ENCODE data around the gene SUSD3. TPM values are rescaled to one million over a fixed set of nuclear protein-coding genes. Genes with fewer than 3 reads are reported as not detected.

SUSD3 gene
- total RNA-seq (2021; fragmentation: NEBNext Ultra II Directional; extraction: Animal tissue kit (Norgen Biotek cat#: 25700)) (5.5 and 6.2 TPM in 2 replicates), polyA plus RNA-seq (2011; rRNA removed) (35.4 and 36.0 TPM in 2 replicates), polyA minus RNA-seq (2011; rRNA and poly(A)+ RNA removed) (5.2 and 7.2 TPM in 2 replicates)
- polyA plus RNA-seq (2011; cell fraction: cytosol; rRNA removed), result 22.6 TPM
- polyA plus RNA-seq (2011; cell fraction: nucleus; rRNA removed), result 16.8 TPM
- 6.3 to 11.3 TPM (median 8.3 TPM) in 4 replicates for polyA plus RNA-seq (2012, experiment 1 of 2)
- polyA plus RNA-seq (2012, experiment 2 of 2), result 10.7 TPM
- polyA plus RNA-seq (2013, experiment 1 of 2), result 8.2 TPM
- 9.4 TPM for polyA plus RNA-seq (2013, experiment 2 of 2)
- polyA minus RNA-seq (2011; cell fraction: cytosol; rRNA and poly(A)+ RNA removed), result 8.8 TPM
- 7.3 TPM for polyA minus RNA-seq (2011; cell fraction: nucleus; rRNA and poly(A)+ RNA removed)
- long read RNA-seq, experiment 1, partial matches to known transcripts, result 0 of 8 reads
- long read RNA-seq, experiment 1, other reads (novel, unspliced or antisense), result 3 of 8 reads
- long read RNA-seq, experiment 2, result 0 reads

GRCh38 chr9:93058355-93059010 lies at the start of gene SUSD3:
Gene SUSD3, plus strand, starts transcription at chr9:93058701. Its CDS starts 42 bp downstream, at chr9:93058743.
- Histone ChIP-seq H2BK20ac (ENCODE audit: low read length) (0 out of 2 replicates have a peak within 1 kb of the TSS, but pooled peaks have one; percentile 48), H3K14ac (ENCODE audit: insufficient read length) (no peak within 1 kb of the TSS), H2BK5ac (ENCODE audit: low read depth, low read length) (no peak within 1 kb of the TSS), H3K36me3 (ENCODE audit: control insufficient read depth in 2 of 4, insufficient read depth in 4 of 4, low read length in 3 of 4) (no peaks in the 10 kb centered on the region), H2BK120ac (replicated peaks; ENCODE audit: low read depth, low read length) (no peak within 1 kb of the TSS), H3K4me2 (ENCODE audit: insufficient read depth in 1 of 2, low read depth in 2 of 2, low read length in 2 of 2) (peak within 1 kb of the TSS; percentile 74 to 75), H3K4me3 (ENCODE audit: extremely low read depth in 1 of 4, insufficient read depth in 2 of 4, low read depth in 3 of 4, low read length in 4 of 4) (peak within 1 kb of the TSS; percentile 29 to 71 (median 32); a peak in 6 of 8 replicates), H3K9me3 (ENCODE audit: insufficient read depth in 2 of 2, low read depth in 1 of 2, low read length in 1 of 2) (no peaks in the 10 kb centered on the region), H3K27me3 (replicated peaks in 1 of 4; ENCODE audit: control insufficient read depth in 3 of 4, extremely low read depth in 1 of 4, insufficient read depth in 3 of 4, low read length in 3 of 4) (peaks cover 0 to 16% (median 7%) of the 10 kb centered on the region in 4 experiments; a peak in 5 of 7 replicates), H3K18ac (ENCODE audit: extremely low read depth, low read length) (no peak within 1 kb of the TSS), H4K91ac (replicated peaks; ENCODE audit: insufficient read length, low read length) (no peak within 1 kb of the TSS), H3K79me2 (ENCODE audit: control insufficient read depth in 1 of 2, insufficient read depth in 2 of 2, low read length in 2 of 2) (no peaks in the 10 kb centered on the region), H2BK12ac (ENCODE audit: low read depth, low read length) (peak within 1 kb of the TSS; percentile 80), H2BK15ac (ENCODE audit: low read length) (peak within 1 kb of the TSS; percentile 81; the same call in 1 of the 2 replicates), H4K8ac (ENCODE audit: extremely low read depth, insufficient read depth, low read length) (peak within 1 kb of the TSS; percentile 87), H3K79me1 (ENCODE audit: low read depth, low read length) (peaks cover 2% of the 10 kb centered on the region; the same call in 1 of the 2 replicates), H3K9ac (replicated peaks in 1 of 4; ENCODE audit: extremely low read depth in 1 of 4, low read depth in 3 of 4, low read length in 3 of 4) (no peak within 1 kb of the TSS; a peak in 1 of 7 replicates), H3K27ac (ENCODE audit: low read depth, low read length) (no peak within 1 kb of the TSS), H2AK5ac (ENCODE audit: low read depth, low read length) (peak within 1 kb of the TSS; percentile 53; the same call in 1 of the 2 replicates), H3K56ac (replicated peaks; ENCODE audit: insufficient read length, low read depth, low read length) (no peak within 1 kb of the TSS), H3K4ac (replicated peaks; ENCODE audit: insufficient read length, low read depth, low read length) (peak within 1 kb of the TSS; percentile 21), H2AFZ (ENCODE audit: low read length) (no peak within 1 kb of the TSS), H3K4me1 (replicated peaks in 1 of 4; ENCODE audit: control insufficient read depth in 3 of 4, insufficient read depth in 4 of 4, low read length in 3 of 4) (peaks cover 4 to 35% (median 24%) of the 10 kb centered on the region in 4 experiments), H4K20me1 (replicated peaks in 1 of 2; ENCODE audit: control insufficient read depth in 1 of 2, insufficient read depth in 2 of 2, low read length in 2 of 2) (no peaks in the 10 kb centered on the region), H4K5ac (ENCODE audit: insufficient read length, low read depth, low read length) (no peak within 1 kb of the TSS), H3K23ac (ENCODE audit: insufficient read length) (no peak within 1 kb of the TSS), H3K23me2 (ENCODE audit: low read depth, low read length) (peaks cover 3% of the 10 kb centered on the region; the same call in 1 of the 2 replicates)
- FAIRE-seq (no peak), DNase-seq (ENCODE audit: low read depth in 1 of 2, low spot score in 2 of 2) (peak; percentile 53 to 89)
- ChIA-PET CTCF (ENCODE audit: partially characterized antibody) (interaction anchor here (1.1 kb wide), 1 partner anchor 72 kb away, joined by 3 read pairs; no protein-coding TSS in a partner anchor), POLR2A (ENCODE audit: partially characterized antibody) (interaction anchor here (1.2 kb wide), 1 partner anchor 32 kb away, joined by 5 read pairs; no protein-coding TSS in a partner anchor)
- WGBS, 2 experiments (ENCODE audit: extremely low coverage in 1 of 2, insufficient coverage in 1 of 2, insufficient read length in 1 of 2, insufficient replicate concordance in 2 of 2, low coverage in 1 of 2, low lambda C conversion rate in 2 of 2, missing lambda C conversion rate in 1 of 2), result 5% methylated on average over 4 of the region's 55 CpGs; no CpG with 5 or more reads in 1 of the 2 experiments
- TF ChIP-seq SP4 (IDR thresholded peaks at IDR 0.05; ENCODE audit: low read length) (peak; percentile 82; the same call in 1 of the 2 replicates), KDM4A (IDR thresholded peaks at IDR 0.05; ENCODE audit: low read depth, low read length, severe bottlenecking) (no peak), BACH1 (IDR thresholded peaks at IDR 0.05; ENCODE audit: low read length) (no peak), CTCF (IDR thresholded peaks at IDR 0.05; ENCODE audit: control extremely low read depth in 1 of 3, insufficient read depth in 1 of 3, low read depth in 1 of 3, low read length in 3 of 3) (no peak), POLR2A (IDR thresholded peaks at IDR 0.05; ENCODE audit: control extremely low read depth in 1 of 2, low read depth in 2 of 2, low read length in 2 of 2) (peak in 1 of 2 experiments; percentile 58; a peak in 1 of 3 replicates), YY1 (IDR thresholded peaks at IDR 0.05; ENCODE audit: low read depth, low read length) (no peak), HDAC2 (IDR thresholded peaks at IDR 0.05; ENCODE audit: borderline replicate concordance in 1 of 2, low read depth in 2 of 2, low read length in 2 of 2) (peak in 1 of 2 experiments; percentile 48; a peak in 1 of 4 replicates)

Data from H1 (cell line).